GM21381 (cell line): ENCODE data around the gene KCNIP3.
"Not testable (repeated sequence)": the region's sequence is repeated elsewhere in the genome, so short reads cannot be mapped to it uniquely, and the experiment has no call there.

ENCODE experiments used
- ATAC-seq: cut with Tn5 transposase; IDR thresholded peaks from one replicate; pipeline ENCODE4 v1.9.1; 2021; ENCODE audit warnings: mild to moderate bottlenecking, moderate library complexity; ENCODE audit not compliant: unreplicated experiment

The KCNIP3 gene

DNA sequence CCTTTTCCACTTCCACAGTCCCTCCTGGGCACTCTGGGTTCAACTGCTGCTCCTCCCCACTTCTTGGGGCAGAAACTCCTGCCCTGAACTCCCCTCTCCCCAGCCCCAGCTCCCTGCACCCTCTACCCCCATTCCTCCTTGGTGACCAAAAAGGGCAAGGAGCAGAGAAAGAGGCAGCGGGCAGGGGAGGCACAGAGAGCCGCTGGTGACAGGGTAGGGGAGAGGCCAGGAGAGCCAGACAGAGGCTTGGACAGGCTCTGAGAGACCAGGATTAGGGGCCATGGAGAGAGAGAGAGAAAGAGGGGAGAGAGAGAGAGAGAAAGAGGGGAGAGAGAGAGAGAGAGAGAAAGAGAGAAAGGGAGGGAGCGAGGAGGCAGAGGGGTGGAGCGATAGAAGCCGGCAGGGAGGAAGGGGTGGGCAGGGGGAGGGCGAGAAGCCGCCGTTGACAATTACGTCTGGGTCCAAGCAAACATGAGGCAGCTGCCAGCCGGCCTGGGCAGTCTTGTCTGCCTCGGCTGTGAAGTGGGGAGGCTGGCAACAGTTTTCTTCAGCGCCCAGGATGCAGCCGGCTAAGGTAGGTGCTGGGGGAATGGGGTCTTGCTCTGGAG lies at the start of gene KCNIP3:
Gene KCNIP3 (plus strand): TSS at position 468 of the 608 bp plus-strand sequence. CDS start 92 bp downstream, at position 560.
- ATAC-seq = no peak

DNA sequence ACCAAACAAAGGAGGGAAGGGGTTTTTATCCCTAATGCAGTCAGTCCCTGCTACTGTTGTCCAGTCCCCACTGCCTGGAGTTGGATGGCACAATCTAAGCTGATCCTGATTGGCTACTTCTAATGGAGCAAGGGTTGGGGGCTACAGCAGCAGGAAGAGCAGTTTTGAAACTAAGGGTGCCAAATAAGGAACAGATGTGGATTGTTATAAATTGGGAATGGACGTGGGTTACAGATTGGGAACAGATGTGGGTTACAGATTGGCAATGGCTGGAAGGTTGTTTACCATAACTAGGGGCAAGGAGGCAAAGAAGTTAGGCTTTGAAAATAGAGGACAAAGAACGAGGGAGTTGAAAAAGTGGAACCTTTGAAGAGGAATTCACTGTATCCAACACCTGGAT lies 38.9 kb upstream of the KCNIP3 start:
- ATAC-seq = no peak

DNA sequence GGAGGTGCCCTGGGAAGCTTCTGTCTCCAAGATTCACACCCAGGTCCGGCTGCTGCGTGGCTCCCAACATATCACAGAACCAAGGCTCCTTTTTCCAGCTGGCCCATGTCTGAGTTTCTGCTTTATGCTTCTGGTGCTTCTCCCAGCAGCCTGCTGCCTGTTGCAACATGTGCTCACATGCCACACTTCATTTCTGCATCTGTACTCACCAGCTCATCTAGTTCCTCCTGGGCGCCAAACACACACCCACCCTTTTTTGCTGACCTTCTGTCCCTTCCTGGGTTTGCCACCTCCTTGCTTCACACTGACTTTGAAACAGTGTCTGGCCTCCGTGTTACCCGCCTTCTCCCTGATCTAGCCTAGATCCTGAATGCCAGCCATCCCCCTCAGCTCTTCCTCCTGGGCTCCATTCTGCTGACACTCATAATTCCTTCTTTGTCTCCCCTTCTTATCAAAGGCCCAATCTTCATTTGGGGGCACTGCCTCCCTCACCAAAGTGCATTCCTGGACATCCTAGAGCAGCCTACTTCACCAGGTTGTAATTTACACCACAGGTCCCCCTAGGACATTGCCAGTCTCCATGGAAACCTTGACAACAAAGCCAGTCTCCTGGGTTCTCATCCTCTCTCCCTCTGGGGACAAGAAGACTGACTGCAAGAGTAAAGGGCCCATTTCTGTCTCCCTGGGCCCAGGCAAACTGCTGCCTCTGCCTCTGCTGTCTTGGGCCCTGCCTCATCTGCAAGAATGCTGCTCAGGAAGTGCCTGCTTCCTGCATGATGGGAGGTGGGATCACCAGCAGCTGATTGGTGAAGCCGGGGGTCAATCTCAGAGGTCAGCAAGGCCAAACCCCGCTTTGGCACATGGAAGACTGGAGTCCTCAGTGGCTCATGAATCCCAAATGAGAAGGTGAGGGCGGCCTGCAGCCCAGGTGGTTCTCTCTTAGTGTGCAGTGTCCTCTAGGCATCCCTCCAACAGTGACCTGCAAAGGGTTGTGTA lies 36.8 kb upstream of the KCNIP3 start:
- no peak for ATAC-seq

DNA sequence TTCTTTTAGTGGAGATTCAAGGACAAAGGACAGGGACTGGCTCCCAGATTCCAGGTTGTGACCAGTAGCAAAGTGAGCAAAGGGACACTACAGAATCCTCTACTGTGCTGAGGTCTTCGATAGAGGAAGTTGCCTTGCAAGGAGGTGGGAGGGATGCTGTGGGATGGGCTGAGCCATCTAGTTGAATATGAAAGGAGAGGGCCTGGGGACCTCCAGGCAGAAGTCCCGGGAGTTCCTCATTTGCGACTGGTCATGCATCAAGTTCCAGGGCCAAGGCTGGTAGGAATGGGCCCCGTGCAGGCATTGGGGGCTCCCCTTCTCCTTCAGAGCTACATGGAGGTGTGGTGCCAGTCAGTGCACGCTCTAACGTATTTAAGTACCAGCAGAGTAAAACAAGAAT lies 35.5 kb upstream of the KCNIP3 start:
- no peak for ATAC-seq

DNA sequence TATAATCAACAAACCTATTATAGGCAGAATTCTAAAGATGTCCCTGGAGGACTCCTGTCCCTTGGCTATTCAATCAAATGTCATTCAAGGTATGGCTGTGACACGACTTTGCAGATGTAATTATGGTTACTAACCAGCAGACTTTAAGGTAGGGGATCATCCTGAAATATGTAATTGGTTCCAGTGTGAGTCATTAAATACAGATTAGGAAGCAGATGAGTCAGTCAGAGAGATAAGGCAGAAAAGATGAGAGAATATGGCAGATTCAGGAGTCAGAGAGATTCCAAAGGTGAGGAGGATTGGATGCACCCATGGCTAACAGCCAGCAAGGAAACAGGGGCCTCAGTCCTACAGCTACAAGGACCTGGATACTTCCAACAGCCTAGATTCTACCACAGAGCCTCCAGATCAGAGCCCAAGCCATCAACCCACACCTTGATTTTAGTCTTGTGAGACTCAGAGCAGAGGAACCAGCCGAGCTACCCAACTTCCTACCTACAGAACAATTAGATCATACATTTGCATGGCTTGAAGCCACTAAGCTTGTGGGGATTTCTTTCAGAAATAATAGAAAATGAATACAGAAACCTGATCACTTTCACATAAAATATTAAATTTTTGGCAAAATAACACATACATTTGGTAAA lies 34.1 kb upstream of the KCNIP3 start:
- ATAC-seq = no peak

DNA sequence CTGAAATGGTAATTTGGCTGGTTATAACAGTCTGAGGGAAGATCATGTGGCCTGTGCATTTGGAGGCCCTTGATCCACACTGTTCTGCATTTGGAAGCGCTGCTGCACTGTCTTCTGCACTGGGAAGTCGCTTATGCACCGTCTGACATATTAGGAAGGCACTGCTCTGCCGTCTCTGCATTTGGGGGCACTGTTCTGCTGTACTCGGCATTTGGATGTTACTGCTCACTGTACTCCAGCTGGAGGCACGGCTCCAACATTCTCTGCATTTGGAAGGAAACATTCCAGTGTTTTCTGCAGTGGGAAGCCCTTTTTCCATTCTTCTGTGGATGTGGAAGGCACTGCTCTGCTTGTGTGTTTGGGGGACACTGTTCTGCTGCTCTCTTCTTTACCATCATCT lies 32.5 kb upstream of the KCNIP3 start:
- ATAC-seq = no peak

DNA sequence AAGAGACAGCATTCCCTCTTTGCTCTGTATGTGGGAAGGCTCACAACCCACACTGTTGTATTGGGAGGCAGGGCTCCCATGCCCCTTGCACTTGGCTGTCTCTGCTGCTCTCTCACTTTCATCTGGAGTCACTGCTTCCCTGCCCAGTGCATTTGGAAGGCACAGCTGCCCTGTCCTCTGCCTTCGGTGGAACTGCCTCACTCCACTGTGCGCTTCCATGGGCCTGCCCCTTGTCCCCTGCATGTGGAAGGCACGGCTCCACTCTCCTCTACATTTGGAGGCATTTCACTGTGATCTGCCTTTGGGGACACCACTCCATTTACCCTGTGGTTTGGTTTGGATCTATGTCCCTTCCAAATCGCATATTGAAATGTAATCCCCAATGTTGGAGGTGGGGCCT lies 32.0 kb upstream of the KCNIP3 start:
- no peak for ATAC-seq

DNA sequence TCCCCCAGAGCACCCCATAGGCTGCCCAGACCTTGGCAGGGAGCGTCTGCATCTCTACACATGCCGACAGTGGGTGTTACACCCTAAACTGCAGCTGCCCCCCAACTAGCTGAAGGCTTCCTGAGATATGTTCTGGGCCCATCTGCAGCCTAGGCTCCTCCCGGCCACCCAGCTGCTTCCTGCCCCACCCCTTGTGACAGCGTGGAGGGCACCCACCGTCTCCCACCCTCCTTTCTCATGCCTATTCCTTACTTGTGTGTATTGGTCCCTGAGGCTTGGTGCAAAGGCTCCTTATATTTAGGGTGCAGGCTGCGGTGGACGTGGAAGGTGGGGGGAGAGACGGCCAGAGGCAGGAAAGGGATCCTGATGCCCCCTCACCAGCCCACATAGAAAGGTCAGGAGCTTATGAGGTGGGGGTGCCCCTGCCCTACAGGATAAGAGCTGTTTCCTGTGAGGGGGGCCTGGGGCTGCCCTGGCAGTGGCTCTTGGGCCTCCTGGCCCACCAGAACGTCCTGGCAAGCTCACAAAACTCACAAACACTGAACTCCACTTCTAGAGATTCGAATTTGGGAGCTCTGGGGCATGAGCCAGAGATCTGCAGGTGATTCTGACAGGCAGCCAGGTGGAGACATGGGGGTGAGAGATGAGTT lies 30.2 kb upstream of the KCNIP3 start:
- ATAC-seq = no peak

DNA sequence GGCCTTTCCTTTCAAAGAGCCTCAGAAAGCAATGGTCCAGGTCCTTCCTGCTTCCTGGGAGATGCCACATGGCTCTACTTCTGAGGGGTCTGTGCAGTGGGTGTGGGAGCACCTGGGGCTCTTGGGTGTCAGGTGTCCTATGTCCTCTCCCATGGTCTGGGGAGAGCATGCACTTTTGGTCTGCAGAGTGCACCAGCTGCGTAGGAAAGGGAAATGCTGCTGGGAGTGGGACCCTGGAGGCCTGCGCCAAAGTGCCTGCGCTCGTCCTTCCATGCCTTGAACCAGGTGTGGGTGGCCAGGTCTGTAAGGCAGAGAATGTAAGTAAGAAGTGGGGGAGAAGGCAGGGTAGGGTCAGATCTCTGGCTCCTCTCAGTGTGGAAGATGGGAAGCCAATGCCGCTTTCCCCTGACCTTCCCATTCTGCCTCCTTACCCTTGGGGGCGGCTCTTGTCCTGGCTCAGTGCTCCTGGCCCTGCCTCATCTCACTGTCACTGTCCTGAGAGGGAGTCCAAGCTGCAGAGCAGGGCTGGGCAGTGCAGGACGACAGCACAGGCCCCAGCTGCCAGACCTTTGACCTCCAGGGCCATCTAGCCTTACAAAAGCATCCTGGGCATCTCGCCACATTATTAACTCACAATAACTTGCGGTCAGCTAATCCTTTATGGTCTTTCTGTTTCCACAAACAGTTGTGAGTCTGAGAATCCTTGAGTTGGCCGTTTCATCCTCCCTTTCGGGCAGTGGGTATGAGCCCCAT lies 29.5 kb upstream of the KCNIP3 start:
- no peak for ATAC-seq

DNA sequence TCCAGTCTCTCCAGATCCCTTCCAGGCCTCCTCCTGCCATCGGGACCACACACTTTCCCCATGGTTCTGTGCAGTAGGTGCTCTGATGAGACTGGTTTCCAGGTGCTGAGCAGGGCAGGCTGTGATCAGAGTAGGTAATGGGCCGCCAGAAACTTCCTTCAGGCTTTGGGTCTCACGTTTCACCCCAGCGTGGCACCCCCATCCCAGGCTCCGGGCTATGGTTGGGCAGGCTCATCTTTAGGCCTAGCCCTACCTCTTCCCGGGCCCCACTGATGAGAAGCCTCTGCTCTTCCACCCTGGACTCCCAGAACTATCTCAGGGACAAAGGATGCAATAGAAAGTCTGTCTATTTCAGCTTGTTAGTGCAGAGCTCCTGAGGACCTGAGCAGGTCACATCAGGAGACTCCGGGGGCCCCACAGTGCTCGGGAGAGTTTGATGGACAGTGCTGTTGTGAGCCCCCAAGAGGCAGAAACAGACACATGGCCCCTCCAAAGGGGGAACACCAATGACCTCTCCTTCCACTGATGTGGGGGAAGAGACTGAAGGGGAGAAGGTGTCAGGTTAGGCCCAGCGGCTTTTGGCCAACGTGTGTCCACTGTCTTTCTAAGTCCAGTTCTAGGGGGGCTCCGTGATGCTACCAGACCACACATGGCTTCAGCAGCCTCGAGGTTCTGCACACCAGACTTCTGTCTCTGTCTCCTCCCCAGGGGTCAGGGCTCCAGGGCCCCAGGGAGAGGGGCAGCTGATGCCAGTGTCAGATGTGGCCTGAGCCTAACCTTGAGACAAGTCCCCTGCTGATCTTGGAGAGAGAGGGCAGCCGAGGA lies 28.7 kb upstream of the KCNIP3 start:
- no peak for ATAC-seq

DNA sequence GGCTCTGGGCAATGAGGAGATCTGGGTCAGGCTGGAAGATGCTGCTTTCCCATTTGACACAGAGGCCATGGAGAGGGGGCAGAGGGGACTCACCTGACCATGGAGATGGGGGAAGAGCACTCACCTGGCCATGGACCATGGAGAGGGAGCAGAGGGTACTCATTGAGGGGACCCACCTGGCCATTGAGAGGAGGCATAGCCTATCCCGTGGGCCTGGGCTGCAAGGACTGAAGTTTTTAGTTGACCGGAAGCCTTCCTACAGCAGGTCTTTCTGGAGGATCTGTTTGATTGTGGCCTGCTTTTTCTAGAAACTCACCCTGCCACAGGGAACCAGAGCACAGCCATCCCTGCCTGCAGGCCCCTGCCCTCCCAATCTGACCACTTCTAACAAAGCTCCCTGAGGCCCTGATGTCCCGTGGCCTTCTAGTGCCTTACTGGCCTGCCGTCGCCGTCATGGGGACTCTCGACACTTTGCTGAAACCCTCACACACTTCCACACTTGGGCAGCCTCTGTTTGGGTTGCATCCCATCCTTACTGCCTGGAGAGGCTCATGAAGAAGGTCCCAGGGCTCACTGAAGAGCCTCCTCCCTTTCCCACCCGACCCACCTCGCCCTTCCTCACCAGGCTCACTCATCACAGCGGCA lies 28.0 kb upstream of the KCNIP3 start:
- ATAC-seq = no peak

DNA sequence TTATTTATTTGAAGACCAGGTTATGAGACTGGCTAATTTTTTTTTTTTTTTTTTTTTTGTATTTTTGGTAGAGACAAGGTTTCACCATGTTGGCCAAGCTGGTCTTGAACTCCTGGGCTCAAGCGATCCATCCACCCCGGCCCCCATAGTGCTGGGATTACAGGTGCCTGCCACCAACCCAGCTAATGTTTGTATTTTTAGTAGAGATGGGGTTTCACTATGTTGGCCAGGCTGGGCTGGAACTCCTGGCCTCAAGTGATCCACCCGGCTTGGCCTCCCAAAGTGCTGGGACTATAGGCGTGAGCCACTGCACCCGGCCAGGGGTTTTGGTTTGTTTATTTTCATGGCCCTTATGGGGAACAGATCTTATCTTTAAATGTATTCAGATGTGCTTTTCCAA lies 27.4 kb upstream of the KCNIP3 start:
- not testable (repeated sequence) for ATAC-seq

DNA sequence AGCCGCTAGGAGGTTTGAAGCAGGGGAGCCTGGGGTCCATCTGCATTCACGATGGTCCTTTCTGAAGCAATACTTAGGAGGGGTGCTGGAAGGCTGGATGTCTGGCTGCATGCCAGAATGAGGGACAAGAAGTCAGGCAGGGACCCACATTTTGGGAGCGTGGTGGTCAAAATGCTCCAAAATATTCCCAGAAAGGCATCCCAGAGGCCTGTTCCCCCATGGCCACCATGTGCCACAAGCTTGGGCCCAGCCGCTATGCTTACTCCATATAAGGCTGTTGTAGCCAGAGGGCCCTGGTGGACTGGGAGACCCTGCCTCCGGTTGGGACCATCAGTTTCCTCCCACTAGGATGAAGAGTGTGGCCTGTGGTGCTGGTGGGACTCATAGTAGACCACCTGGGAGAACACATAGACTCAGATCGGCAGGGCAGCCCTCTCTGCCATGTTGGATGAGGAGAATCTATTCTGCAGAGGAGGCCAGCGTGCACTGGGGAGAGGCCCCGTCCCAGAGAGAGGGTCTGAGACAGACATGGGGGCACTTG lies 26.5 kb upstream of the KCNIP3 start:
- no peak for ATAC-seq

DNA sequence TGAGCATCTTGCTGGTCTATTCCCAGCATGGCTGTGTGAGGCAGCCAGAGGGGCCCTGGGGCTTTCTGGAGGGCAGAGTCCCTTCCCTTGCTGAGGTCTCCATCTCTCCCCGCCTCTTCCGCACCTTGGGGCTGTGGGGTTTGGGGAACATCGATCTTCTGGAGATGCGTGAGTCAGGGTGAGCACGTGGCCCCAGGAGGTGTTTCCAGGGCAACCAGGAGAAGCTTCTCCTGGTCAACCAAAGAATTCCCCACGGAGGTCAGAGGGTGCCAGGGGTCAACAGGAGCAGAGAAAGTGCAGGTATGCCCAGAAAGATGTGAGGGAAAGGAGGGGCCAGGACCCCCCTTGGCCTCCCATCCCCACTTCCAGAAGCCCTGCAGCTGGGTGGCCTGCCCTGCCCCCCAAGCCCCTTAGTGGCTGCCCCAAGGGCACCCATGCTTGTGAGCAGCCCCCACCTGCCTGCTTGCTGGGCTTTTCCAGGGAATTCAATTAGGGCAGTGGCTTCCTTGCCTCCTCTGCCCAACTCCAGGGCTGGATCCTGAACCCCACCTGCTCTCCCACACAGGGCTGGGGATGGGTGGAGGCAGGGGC lies 25.7 kb upstream of the KCNIP3 start:
- no peak for ATAC-seq

DNA sequence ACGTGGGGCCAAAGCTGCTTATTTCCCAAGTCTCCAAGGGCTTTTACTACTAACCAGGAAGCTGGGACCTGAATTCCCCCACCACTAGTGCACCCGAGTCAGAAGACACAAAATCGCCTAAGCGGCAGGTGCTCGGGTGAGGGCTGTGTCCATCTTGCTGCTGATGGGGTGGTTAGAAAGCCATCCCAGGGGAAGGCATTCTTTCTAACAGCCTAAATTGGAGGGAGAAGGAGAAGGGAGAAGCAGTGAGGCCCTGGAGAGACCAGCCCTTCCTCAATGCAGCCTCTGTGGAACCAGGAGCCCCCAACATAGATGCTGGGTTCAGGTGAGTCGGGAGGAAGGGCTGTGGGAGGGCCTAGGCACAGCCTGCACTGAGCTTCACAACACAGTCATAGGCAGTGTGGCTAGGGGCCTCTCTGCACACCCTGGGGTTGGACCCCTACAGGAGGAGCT lies 24.8 kb upstream of the KCNIP3 start:
- ATAC-seq = no peak

DNA sequence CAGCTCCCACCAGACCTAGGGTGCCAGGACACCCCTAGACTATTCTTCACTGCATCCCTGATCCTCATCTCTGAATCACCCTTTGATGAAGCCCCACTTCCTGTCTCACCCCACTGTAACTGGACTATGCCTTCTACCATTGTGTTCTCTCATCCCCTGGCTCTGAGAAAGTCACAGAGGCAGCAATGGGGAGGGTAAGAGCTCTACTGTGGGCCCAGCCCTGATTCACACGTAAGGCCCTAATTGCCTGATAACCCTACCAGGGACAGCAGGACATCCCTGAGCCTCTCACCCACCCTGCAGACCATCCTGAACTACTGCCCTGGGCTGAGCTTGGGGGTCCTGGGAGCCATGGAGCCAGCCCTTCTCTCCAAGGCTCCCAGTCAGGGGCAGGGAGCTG lies 24.4 kb upstream of the KCNIP3 start:
- ATAC-seq = no peak

DNA sequence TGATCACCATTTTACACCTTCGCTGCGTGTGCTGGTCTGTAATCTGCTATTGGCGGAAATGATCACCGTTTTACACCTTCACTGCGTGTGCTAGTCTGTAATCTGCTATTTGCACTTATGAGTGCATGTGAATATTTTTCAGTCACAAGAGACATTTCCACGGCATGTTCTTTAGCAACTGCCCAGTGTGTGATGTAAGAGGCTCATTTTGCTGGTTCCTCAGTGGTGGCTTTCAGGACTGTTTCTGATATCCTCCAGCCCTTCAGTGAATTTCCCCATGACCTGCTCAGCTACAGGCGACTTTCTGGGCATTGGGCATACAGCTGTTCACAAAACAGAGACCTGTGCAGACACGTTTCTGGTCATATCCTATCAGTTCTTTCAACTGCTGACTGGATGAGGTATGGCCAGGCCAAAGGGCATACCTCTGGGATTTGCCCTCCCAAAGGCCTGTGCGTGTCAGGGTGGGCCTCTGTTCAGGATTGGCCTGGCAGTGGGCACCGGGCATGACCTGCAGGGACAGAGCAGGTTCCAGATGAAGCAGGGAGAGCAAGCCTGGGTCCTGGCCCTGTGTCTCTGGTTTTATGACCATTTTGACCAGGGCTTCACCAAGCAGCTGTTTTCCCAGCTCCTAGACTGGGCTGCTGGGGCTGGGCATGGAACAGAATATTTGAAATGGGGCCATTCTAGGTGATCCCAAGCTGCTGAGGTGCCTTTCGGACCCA lies 23.4 kb upstream of the KCNIP3 start:
- ATAC-seq = no peak
